GM19099 (cell line): Measurements from ENCODE around the gene SLCO2A1.

ENCODE experiments used
- POLR2A ChIP-seq: IDR thresholded peaks from 3 replicates; pipeline ENCODE4 v1.6.1; 2011; ENCODE audit warnings: low read depth; ENCODE audit not compliant: insufficient read length; ENCODE audit errors: extremely low read depth

The SLCO2A1 gene

GRCh38 chr3:133894353-133895207 lies 135.1 kb downstream of the SLCO2A1 start:
- no peak for TF ChIP-seq POLR2A

GRCh38 chr3:133893683-133894352 lies 135.9 kb downstream of the SLCO2A1 start:
- no peak for TF ChIP-seq POLR2A

GRCh38 chr3:133892541-133893231 lies 137.0 kb downstream of the SLCO2A1 start:
- no peak for TF ChIP-seq POLR2A

- no peak for TF ChIP-seq POLR2A
Observed at GRCh38 chr3:133891662-133892378, 137.9 kb downstream of the SLCO2A1 start.

- TF ChIP-seq POLR2A = no peak
Observed at GRCh38 chr3:133890972-133891644, 138.6 kb downstream of the SLCO2A1 start.

GRCh38 chr3:133890037-133890436 lies 139.7 kb downstream of the SLCO2A1 start:
- no peak for TF ChIP-seq POLR2A

GRCh38 chr3:133888726-133889340 lies 140.9 kb downstream of the SLCO2A1 start:
- no peak for TF ChIP-seq POLR2A

- no peak for TF ChIP-seq POLR2A
Observed at GRCh38 chr3:133887803-133888703, 141.7 kb downstream of the SLCO2A1 start.

GRCh38 chr3:133887074-133887802 lies 142.5 kb downstream of the SLCO2A1 start:
- no peak for TF ChIP-seq POLR2A

- TF ChIP-seq POLR2A = no peak
Observed at GRCh38 chr3:133886031-133886722, 143.5 kb downstream of the SLCO2A1 start.

GRCh38 chr3:133884887-133885711 lies 144.6 kb downstream of the SLCO2A1 start:
- TF ChIP-seq POLR2A = no peak
